T-cell (primary cell): Measurements from ENCODE around the gene FBXL19. TPM values are rescaled to one million over a fixed set of nuclear protein-coding genes. Genes with fewer than 3 reads are reported as not detected.
A peak's percentile ranks its signal among the peaks of the same experiment; 100 is the strongest.

ENCODE experiments used
- ATAC-seq, 4 experiments: fragments of 200-7000 bp in 3 of 4; fragments of 150-1000 bp in 1 of 4; cut with Tn5 transposase; replicated peaks in 1 of 4; 1 replicate in 3 of 4; 2 replicates in 1 of 4; pipeline ENCODE4 v1.10.0; 2021; ENCODE audit warnings: moderate library complexity in 3 of 4, mild to moderate bottlenecking in 2 of 4, moderate number of reproducible peaks in 1 of 4
- CTCF ChIA-PET, 2 donors: fragments of 300-600 bp; sonication (Branson Sonifier 250); formaldehyde crosslinking; loops; one replicate each; lab custom pipeline; 2022; ENCODE audit warnings: antibody characterized with exemption in 2 of 2; lab: Charles Lee
- POLR2A ChIA-PET, 2 donors: fragments of 300-600 bp; sonication (Branson Sonifier 250); formaldehyde crosslinking; loops; one replicate each; lab custom pipeline; 2022; ENCODE audit warnings: antibody characterized with exemption in 2 of 2; lab: Charles Lee
- DNase-seq, 35 experiments: peaks; one replicate each; pipeline versions ENCODE4 v3.0.0 to v3.0.0-alpha.2; 2013 to 2023
- H3K27ac ChIP-seq: one replicate; pipeline ENCODE4 v1.5.1; 2013; ENCODE audit warnings: low read length
- H3K27me3 ChIP-seq, 2 experiments: replicated peaks in 1 of 2; 1 replicate in 1 of 2; 2 replicates in 1 of 2; pipeline versions ENCODE4 v1.6.1 to v1.7.0; 2013; ENCODE audit warnings: low read length in 1 of 2, mixed read lengths in 1 of 2; ENCODE audit not compliant: control insufficient read depth in 2 of 2, insufficient read depth in 2 of 2; ENCODE audit errors: extremely low read depth in 1 of 2
- H3K36me3 ChIP-seq, 2 donors: 1 replicate in 1 of 2; 2 replicates in 1 of 2; pipeline versions ENCODE4 v1.6.1 to v1.7.0; 2013; ENCODE audit warnings: low read length in 1 of 2; ENCODE audit not compliant: control insufficient read depth in 2 of 2, insufficient read depth in 1 of 2; ENCODE audit errors: extremely low read depth in 1 of 2
- H3K4me1 ChIP-seq, 2 experiments: 1 replicate in 1 of 2; 2 replicates in 1 of 2; pipeline versions ENCODE4 v1.6.1 to v1.7.0; 2013; ENCODE audit warnings: low read length in 2 of 2, mixed read lengths in 1 of 2; ENCODE audit not compliant: insufficient read depth in 2 of 2, control insufficient read depth in 1 of 2; ENCODE audit errors: extremely low read depth in 1 of 2
- H3K4me3 ChIP-seq, 2 donors: 1 replicate in 1 of 2; 2 replicates in 1 of 2; pipeline versions ENCODE4 v1.5.1 to v1.7.0; 2013; ENCODE audit warnings: mild to moderate bottlenecking in 2 of 2, low read length in 1 of 2, moderate library complexity in 1 of 2; ENCODE audit not compliant: control insufficient read depth in 1 of 2; ENCODE audit errors: extremely low read depth in 1 of 2
- H3K9me3 ChIP-seq: 2 replicates; pipeline ENCODE4 v1.7.0; 2013
- H3K27ac Mint-ChIP-seq, 2 donors: one replicate each; pipeline ENCODE4 v1.8.0; 2020 to 2021; ENCODE audit warnings: mild to moderate bottlenecking in 2 of 2, mixed read lengths in 2 of 2
- H3K27me3 Mint-ChIP-seq, 2 donors: one replicate each; pipeline ENCODE4 v1.8.0; 2021 to 2022; ENCODE audit warnings: mixed read lengths in 2 of 2
- H3K36me3 Mint-ChIP-seq: one replicate; pipeline ENCODE4 v1.8.0; 2021; ENCODE audit warnings: mixed read lengths
- H3K4me1 Mint-ChIP-seq, 3 donors: one replicate each; pipeline ENCODE4 v1.8.0; 2020 to 2022; ENCODE audit warnings: mixed read lengths in 3 of 3, mild to moderate bottlenecking in 1 of 3
- H3K4me3 Mint-ChIP-seq, 3 donors: one replicate each; pipeline ENCODE4 v1.8.0; 2020 to 2022; ENCODE audit warnings: mild to moderate bottlenecking in 3 of 3, mixed read lengths in 3 of 3, moderate library complexity in 3 of 3
- H3K9me3 Mint-ChIP-seq, 3 donors: one replicate each; pipeline ENCODE4 v1.8.0; 2020 to 2022; ENCODE audit warnings: mixed read lengths in 3 of 3
- WGBS: methylation state at CpG from one replicate; pipeline ENCODE4 v1.1.5; 2013; ENCODE audit warnings: missing lambda C conversion rate; ENCODE audit not compliant: insufficient coverage; 5-methylcytosine and 5-hydroxymethylcytosine counted together
- total RNA-seq, 35 experiments: library from RNA in 6 of 35; stranded (reverse) in 6 of 35; fragments of 120-200 nt in 1 of 35; gene quantifications; one replicate each; pipeline versions ENCODE4 v1.2.1 to v1.2.4 and lab custom pipeline; 2013 to 2026

FBXL19 gene, protein sequence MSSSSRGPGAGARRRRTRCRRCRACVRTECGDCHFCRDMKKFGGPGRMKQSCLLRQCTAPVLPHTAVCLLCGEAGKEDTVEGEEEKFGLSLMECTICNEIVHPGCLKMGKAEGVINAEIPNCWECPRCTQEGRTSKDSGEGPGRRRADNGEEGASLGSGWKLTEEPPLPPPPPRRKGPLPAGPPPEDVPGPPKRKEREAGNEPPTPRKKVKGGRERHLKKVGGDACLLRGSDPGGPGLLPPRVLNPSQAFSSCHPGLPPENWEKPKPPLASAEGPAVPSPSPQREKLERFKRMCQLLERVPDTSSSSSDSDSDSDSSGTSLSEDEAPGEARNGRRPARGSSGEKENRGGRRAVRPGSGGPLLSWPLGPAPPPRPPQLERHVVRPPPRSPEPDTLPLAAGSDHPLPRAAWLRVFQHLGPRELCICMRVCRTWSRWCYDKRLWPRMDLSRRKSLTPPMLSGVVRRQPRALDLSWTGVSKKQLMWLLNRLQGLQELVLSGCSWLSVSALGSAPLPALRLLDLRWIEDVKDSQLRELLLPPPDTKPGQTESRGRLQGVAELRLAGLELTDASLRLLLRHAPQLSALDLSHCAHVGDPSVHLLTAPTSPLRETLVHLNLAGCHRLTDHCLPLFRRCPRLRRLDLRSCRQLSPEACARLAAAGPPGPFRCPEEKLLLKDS
- total RNA-seq (10 to 100 TPM; 11.5 to 22.0 (median 18.1) TPM), total RNA-seq (lab: John Stamatoyannopoulos, UW) (7.7 to 58.8 (median 24.5) reads per million in 29 experiments)
- total RNA-seq (2013), result 7.5 TPM

GRCh38 chr16:30923554-30924075, at the start of gene FBXL19:
TSS of gene FBXL19 (plus strand) at chr16:30923572. CDS start at chr16:30925755, 2,183 bp downstream.
- peak in 2 of 35 experiments; percentile 28 for DNase-seq
- Mint-ChIP-seq H3K36me3 (no peaks in the 10 kb centered on the region), H3K4me3 (peak within 1 kb of the TSS; percentile 95 to 100 (median 98)), H3K27me3 (no peaks in the 10 kb centered on the region), H3K27ac (peak within 1 kb of the TSS; percentile 100), H3K4me1 (peaks cover 13 to 35% (median 18%) of the 10 kb centered on the region in 3 donors), H3K9me3 (no peaks in the 10 kb centered on the region)
- ChIA-PET POLR2A (interaction anchor here in 1 of 2 donors (0.6 kb wide), 1 partner anchor 18 kb away, joined by 3 read pairs; no protein-coding TSS in a partner anchor), CTCF (interaction anchor here in 1 of 2 donors (0.6 kb wide), 4 partner anchors 17 to 173 kb away, joined by 3 to 4 read pairs (median 3); partner anchors contain the start of gene SETD1A)
- Histone ChIP-seq H3K4me1 (peaks cover 0 to 23% of the 10 kb centered on the region in 2 experiments), H3K27me3 (no peaks in the 10 kb centered on the region), H3K27ac (peak within 1 kb of the TSS; percentile 93), H3K36me3 (peaks cover 0 to 2% of the 10 kb centered on the region in 2 donors), H3K4me3 (peak within 1 kb of the TSS; percentile 61 to 90), H3K9me3 (no peaks in the 10 kb centered on the region)
- ATAC-seq, result no peak
- WGBS, result 0% methylated on average over 2 of the region's 31 CpGs

DNA sequence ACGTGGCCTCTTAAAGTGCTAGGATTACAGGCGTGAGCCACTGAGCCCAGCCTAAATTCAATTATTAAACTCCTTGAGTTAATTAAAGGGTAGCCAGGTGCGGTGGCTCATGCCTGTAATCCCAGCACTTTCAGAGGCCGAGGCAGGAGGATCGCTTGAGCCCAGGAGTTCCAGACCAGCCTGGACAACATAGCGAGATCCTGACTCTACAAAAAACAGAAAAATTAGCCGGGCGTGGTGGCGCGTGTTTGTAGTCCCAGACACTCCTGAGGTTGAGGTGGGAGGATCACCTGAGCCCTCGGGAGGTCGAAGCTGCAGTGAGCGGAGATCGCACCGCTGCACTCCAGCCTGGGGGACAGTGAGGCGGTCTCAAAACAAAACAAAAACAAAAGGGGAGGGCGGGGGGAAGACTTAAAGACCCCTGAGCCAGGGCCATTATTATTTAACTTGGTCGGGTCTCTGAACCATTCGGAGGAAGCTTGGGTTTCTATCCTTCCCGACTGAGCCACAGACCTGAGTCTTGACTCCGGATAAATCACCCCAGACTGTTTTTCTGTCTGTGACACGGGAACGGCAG, 49.0 kb upstream of the FBXL19 start:
- Histone ChIP-seq H3K27me3 (no peaks in the 10 kb centered on the region), H3K9me3 (no peaks in the 10 kb centered on the region), H3K36me3 (peaks cover 0 to 6% of the 10 kb centered on the region in 2 donors), H3K4me3 (peak overlapping the region; percentile 71 to 85), H3K4me1 (peaks cover 16 to 46% of the 10 kb centered on the region in 2 experiments), H3K27ac (peak overlapping the region; percentile 89)
- POLR2A ChIA-PET, result no interaction called here
- WGBS, result 18% methylated on average over 18 of the region's 23 CpGs
- H3K36me3 Mint-ChIP-seq, result no peaks in the 10 kb centered on the region
- DNase-seq (no peak), ATAC-seq (no peak)
- H3K27me3 Mint-ChIP-seq, result no peaks in the 10 kb centered on the region
- peak overlapping the region; percentile 86 to 98 for H3K27ac Mint-ChIP-seq
- H3K4me1 Mint-ChIP-seq, result peaks cover 30 to 43% (median 32%) of the 10 kb centered on the region in 3 donors
- CTCF ChIA-PET, result interaction anchor here in 1 of 2 donors (1.0 to 1.4 kb wide), 2 partner anchors 28 to 29 kb away, joined by 8 read pairs; no protein-coding TSS in a partner anchor
- H3K4me3 Mint-ChIP-seq, result peak overlapping the region; percentile 91 to 97 (median 93)
- no peaks in the 10 kb centered on the region for H3K9me3 Mint-ChIP-seq

DNA sequence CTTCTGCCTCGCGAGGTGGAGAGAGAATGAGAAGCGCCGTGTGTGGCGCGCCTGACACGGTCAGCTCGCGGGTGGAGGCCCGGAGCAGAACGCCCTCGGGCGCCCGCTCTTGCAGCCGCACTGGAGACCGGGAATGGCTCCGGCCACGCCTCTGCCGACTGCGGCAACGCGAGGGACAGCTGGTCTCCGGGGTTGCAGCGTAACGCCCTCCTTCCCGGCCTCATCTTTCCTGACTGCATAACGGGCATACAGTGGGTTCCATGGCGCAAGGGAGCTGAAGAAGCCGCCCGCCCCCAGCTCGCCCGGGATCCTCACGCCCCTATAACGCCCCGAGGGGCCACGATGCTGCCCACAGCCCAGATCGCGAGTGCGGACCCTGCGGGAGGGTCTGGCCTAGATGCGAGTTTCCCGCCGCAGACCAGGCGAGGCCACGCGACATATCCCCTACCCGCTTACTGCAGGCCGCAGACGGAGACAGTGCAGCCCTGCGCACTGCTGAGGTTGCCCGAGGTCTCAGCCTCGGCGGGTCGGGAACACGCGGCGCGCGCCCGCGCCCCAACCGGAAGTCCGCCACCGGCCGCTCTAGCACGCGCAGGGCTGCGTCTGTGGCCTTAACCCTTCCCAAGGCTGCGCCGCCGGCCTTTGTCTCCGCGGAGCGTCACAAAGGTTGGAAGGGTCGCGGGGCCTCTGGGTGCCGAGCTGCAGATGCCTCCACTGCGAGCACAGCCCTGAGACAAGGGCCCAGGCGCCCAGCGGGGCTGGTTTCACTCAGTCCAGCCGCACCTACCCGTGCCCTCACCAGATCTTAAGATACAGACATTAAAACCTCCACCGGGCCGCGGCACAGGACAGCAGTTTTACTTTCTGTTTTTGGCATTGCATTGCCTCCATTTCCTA, 48.3 kb upstream of the FBXL19 start:
- H3K27ac Mint-ChIP-seq, result peak overlapping the region; percentile 86 to 98
- under 1% methylated on average over 78 of the region's 85 CpGs for WGBS
- Histone ChIP-seq H3K9me3 (no peaks in the 10 kb centered on the region), H3K4me3 (peak overlapping the region; percentile 71 to 85), H3K36me3 (peaks cover 0 to 7% of the 10 kb centered on the region in 2 donors), H3K27ac (peak overlapping the region; percentile 89), H3K27me3 (no peaks in the 10 kb centered on the region), H3K4me1 (peaks cover 16 to 46% of the 10 kb centered on the region in 2 experiments)
- POLR2A ChIA-PET, result no interaction called here
- ATAC-seq (peak; percentile 87 to 93 (median 92)), DNase-seq (peak; percentile 70 to 92 (median 82))
- H3K9me3 Mint-ChIP-seq, result no peaks in the 10 kb centered on the region
- H3K4me1 Mint-ChIP-seq, result peaks cover 30 to 43% (median 33%) of the 10 kb centered on the region in 3 donors
- CTCF ChIA-PET, result interaction anchor here in 1 of 2 donors (1.0 to 1.4 kb wide), 2 partner anchors 27 to 30 kb away, joined by 8 read pairs; no protein-coding TSS in a partner anchor
- no peaks in the 10 kb centered on the region for H3K27me3 Mint-ChIP-seq
- peak overlapping the region; percentile 91 to 97 (median 93) for H3K4me3 Mint-ChIP-seq
- H3K36me3 Mint-ChIP-seq, result no peaks in the 10 kb centered on the region

DNA sequence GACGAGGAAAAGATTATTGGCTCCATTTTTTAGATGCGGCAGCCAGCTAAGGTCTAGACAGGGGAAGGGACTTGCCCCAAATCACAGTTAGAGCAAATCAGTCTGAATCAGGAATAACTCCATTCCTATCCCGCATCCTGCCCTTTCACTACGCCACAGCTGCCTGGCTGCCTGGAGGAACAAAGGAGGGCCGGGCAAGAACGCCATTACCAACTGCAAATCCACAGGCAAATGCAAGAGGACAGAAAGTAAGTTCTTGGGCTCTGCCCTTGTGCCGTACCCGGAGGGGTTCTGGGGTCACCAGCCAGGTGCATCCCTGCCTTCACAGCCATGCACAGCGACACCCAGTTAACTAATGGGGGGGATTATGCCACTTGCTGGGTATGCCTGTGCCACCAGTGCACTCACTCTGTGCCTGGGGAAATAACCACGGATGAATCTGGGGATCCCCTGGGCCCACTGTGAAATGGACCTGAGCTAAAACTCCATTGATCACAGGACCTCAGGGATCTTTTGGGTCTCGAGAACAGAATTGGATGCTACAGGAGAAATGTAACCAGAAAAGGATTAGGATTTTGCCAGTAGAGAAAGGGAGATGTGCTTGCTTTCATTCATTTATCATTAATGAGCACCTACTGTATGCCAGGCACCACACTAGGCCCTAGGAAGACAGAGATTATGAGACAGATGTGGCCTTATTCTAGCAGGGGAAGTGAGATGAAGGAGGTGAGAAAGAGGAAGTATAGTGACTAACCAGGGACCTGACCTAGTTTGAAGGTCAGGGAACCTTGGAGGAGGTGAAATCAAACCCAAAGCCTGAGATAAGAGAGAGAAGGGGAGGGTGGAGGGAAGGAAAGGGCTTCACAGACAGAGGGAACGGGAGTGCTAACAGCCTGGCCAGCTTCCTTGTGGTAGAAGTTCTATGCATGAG, 47.2 kb upstream of the FBXL19 start:
- ChIA-PET CTCF (interaction anchor here in 1 of 2 donors (0.7 kb wide), 1 partner anchor 32 kb away, joined by 3 read pairs; no protein-coding TSS in a partner anchor), POLR2A (interaction anchor here in 1 of 2 donors (0.6 kb wide), 1 partner anchor 132 kb away, joined by 9 read pairs; no protein-coding TSS in a partner anchor)
- H3K4me1 ChIP-seq, result peaks cover 16 to 46% of the 10 kb centered on the region in 2 experiments
- H3K36me3 ChIP-seq, result peaks cover 0 to 11% of the 10 kb centered on the region in 2 donors
- no peaks in the 10 kb centered on the region for H3K27me3 Mint-ChIP-seq
- WGBS, result 5% methylated on average over 7 of the region's 12 CpGs
- H3K27ac Mint-ChIP-seq, result peak overlapping the region; percentile 86 to 98
- DNase-seq (peak in 13 of 35 experiments; percentile 9 to 57 (median 20)), ATAC-seq (peak; percentile 11 to 27 (median 14))
- no peaks in the 10 kb centered on the region for H3K36me3 Mint-ChIP-seq
- peak overlapping the region; percentile 71 to 85 for H3K4me3 ChIP-seq
- peak overlapping the region; percentile 89 for H3K27ac ChIP-seq
- H3K4me3 Mint-ChIP-seq, result peak overlapping the region; percentile 91 to 97 (median 93)
- no peaks in the 10 kb centered on the region for H3K9me3 Mint-ChIP-seq
- no peaks in the 10 kb centered on the region for H3K9me3 ChIP-seq
- H3K27me3 ChIP-seq, result no peaks in the 10 kb centered on the region
- peaks cover 30 to 43% (median 33%) of the 10 kb centered on the region in 3 donors for H3K4me1 Mint-ChIP-seq
